ENCODE data around the gene PCOLCE2.

Gene PCOLCE2

DNA sequence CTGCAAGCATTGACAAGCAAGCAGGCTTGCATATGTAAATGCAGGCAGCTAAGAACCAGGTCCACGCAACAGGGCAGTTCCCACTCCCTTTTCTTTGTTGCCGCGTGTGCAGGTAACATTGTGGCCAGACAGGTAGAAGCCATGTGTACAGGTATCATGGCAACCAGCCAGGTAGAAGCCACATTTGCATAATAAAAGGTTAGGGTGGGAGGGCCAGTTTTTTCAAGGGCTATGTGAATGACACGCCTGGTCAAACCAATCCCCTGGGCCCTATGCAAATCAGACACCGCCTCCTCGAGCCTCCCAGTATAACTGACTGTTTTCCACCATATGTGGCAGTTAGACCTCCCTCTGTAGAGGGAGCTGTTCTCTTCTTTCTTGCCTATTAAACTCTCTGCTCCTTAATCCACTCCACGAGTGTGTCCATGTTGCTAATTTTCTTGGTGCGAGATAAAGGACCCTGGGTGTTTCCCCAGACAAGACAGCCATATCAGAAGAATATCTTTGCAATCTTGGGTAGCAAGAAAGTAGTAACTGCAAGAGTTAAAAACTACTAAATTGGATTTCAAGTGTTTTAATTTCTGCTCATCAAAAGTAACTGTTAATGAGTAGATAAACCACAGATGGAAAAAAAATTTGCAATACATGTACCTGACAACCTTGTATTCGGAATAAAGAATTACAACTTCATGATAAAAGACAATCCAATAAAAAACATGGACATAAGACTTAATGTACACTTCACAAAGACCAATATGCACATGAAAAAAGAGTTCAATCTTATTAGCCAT lies 21.8 kb downstream of the PCOLCE2 start:
- no peak overlapping the region for H3K4me3 ChIP-seq (ENCODE audit: low read length)
- TF ChIP-seq, protein P1, sequence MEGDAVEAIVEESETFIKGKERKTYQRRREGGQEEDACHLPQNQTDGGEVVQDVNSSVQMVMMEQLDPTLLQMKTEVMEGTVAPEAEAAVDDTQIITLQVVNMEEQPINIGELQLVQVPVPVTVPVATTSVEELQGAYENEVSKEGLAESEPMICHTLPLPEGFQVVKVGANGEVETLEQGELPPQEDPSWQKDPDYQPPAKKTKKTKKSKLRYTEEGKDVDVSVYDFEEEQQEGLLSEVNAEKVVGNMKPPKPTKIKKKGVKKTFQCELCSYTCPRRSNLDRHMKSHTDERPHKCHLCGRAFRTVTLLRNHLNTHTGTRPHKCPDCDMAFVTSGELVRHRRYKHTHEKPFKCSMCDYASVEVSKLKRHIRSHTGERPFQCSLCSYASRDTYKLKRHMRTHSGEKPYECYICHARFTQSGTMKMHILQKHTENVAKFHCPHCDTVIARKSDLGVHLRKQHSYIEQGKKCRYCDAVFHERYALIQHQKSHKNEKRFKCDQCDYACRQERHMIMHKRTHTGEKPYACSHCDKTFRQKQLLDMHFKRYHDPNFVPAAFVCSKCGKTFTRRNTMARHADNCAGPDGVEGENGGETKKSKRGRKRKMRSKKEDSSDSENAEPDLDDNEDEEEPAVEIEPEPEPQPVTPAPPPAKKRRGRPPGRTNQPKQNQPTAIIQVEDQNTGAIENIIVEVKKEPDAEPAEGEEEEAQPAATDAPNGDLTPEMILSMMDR (IDR thresholded peaks at IDR 0.05; ENCODE audit: insufficient read depth, low read depth, low read length, missing control alignments) = peak; percentile 44
- peak; percentile 93 for DNase-seq (ENCODE audit: low read depth)

DNA sequence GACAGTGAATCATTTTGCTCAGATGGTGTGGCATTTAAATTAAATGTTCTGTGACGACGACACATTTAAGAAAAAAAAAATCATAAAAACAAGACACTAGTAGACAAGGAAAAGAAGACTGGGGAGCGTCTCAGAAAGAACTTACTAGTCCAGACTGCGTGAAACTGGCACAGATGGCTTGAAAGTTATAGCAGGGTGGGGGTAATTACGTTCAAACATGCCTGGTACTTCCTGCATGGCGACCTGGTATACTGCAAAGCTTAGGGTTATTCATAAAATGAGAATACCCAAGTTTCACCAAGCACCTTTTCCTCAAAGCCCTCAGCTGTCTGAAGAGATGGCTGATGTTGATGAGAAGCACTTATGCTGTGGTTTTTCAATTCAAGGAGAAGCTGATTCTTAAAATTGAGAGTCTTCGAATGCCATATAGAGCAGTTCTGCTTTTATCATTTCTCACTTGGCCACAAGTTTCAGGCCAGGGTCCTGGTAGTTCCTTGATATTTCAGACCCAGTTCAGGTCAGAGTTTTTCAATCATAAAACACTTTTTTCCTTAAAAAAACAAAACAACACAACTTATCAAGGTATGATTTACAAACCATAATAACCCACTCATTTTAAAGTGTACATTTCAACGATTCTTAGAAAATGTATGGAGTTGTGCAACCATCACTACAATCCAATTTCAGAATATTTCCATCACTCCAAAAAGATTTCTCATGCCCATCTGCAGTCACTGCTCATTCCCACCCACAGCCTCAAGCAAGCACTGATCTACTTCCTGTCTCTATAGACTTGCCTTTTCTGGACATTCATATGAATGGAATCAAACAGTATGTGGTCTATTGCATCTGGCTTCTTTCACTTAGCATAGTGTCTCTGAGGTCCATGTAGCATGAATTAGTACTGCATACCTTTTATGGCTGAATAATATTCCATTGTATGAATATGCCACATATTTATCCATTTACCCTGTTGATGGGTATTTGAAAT lies 24.7 kb downstream of the PCOLCE2 start:
- TF ChIP-seq, protein P1 (IDR thresholded peaks at IDR 0.05; ENCODE audit: insufficient read depth, low read depth, low read length, missing control alignments) = no peak
- DNase-seq (ENCODE audit: low read depth) = peak; percentile 36

DNA sequence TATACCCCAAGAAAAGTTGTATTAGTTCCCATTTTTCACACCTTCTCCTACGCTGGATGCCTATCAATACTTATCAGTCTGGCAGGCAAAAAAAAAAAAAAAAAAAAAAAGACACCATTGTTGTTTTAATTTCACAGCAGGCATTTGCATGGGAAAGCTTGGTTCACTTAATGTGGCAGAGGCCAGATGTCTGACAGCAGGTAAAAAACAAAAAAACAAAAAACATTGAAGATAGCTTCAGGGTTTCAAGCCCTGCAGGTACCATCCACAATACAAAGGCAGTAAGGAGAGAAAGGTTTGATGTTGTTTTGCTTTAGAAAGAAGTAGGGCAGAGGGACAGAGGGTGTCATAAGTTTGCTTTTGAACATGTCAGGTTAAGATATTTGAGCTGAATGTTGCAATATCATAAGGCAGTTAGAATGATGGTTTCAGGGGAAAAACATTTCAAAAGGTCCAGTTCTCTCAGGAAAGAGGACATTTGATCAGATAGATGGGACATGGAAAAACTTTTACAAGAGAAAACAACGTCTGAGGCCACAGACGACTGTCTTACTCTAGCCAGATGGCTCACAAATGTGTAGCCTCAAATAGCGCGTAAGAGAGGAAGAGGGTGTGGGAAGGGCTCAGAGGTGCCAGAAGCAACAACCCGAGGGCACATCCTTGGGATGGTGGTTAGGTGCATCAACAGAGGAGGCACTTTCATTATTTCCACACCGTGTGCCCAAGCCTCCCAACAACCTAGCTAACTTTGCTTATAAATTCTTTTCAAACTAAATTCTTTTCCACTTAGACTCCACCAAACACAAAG lies 25.7 kb downstream of the PCOLCE2 start:
- H3K4me3 ChIP-seq (ENCODE audit: low read length) = no peak overlapping the region
- TF ChIP-seq, protein P1 (IDR thresholded peaks at IDR 0.05; ENCODE audit: insufficient read depth, low read depth, low read length, missing control alignments) = no peak
- peak; percentile 88 for DNase-seq (ENCODE audit: low read depth)

More for the DNA sequence above, 24.7 kb downstream of the PCOLCE2 start:
- H3K4me3 ChIP-seq (ENCODE audit: low read length) = no peak overlapping the region

DNA sequence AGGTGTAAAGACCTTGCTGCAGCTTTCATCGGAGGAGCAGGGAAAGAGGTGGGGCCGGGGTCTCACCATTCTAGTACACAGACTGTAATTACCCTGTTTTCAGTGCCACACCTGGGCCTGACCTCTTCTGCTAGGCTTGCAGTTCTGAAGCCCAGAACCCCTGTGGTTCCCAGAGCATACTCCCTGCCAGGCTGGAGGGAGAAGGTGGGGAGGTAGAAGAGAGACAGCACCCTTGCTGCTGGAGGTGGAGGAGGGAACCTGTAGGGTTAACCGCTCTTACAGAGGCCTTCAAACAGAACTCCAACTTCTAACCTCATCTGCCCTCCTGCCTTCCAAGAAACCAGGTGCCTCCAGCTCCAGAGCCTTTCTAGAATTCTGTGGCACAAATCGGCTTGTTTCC lies 27.0 kb downstream of the PCOLCE2 start:
- TF ChIP-seq, protein P1 (IDR thresholded peaks at IDR 0.05; ENCODE audit: insufficient read depth, low read depth, low read length, missing control alignments) = no peak
- DNase-seq (ENCODE audit: low read depth) = no peak
- H3K4me3 ChIP-seq (ENCODE audit: low read length) = no peak overlapping the region

DNA sequence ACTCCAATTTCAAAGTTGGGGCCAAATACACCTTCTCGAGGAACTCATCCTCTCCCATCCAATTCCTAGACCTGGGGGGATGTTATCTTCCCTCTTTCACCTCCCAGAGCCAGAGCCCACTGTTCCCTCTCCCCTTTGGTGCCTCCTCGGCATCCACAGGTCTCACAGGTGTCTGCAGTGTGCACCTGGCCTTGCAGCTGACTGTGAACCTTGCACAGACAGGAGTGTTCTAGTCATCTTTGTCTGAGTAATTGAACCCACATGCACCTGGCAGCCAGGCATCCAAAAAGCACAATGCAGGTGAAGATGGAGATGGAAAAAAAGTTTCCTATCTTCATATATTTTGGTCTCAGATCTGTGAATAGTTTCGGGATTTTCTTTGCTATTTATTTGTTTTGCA lies 30.8 kb downstream of the PCOLCE2 start:
- H3K4me3 ChIP-seq (ENCODE audit: low read length) = no peak overlapping the region
- TF ChIP-seq, protein P1 (IDR thresholded peaks at IDR 0.05; ENCODE audit: insufficient read depth, low read depth, low read length, missing control alignments) = no peak
- no peak for DNase-seq (ENCODE audit: low read depth)

DNA sequence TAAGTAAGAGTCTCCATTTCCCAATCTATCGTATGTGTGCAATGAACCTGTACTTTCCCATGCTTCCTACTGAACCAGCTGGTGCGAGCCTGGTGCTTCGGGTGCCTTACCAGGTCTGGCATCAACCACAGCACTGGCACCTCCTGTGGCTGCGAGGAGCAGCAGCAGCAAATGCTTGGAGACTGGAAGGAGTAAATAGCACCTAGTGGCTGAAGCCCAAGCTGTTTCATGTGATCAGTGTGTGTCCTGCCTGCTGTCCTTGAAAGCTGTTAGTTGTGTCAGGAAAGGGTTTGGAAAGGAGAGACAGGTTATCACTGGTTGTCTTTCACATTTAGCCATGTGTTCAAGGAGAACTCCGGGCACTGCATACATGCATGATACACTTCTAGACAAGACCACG lies 31.8 kb downstream of the PCOLCE2 start:
- TF ChIP-seq, protein P1 (IDR thresholded peaks at IDR 0.05; ENCODE audit: insufficient read depth, low read depth, low read length, missing control alignments) = peak; percentile 52
- DNase-seq (ENCODE audit: low read depth) = peak; percentile 60
- no peak overlapping the region for H3K4me3 ChIP-seq (ENCODE audit: low read length)
